HG03039 (cell line): ENCODE results near the gene PDPN.
"Not testable (repeated sequence)": the region's sequence is repeated elsewhere in the genome, so short reads cannot be mapped to it uniquely, and the experiment has no call there.

ENCODE experiments used
- ATAC-seq: cut with Tn5 transposase; IDR thresholded peaks from one replicate; pipeline ENCODE4 v1.9.1; 2021; ENCODE audit warnings: mild to moderate bottlenecking, moderate library complexity; ENCODE audit not compliant: unreplicated experiment

Gene PDPN

GRCh38 chr1:13583595-13583965 lies at the start of gene PDPN:
Gene PDPN, plus strand, starts transcription at chr1:13583832. Its CDS starts 202 bp downstream, at chr1:13584034.
- no peak for ATAC-seq

- no peak for ATAC-seq
These were observed 48.4 kb upstream of the PDPN start for GRCh38 chr1:13535227-13535626.

GRCh38 chr1:13536571-13536970 lies 47.1 kb upstream of the PDPN start:
- no peak for ATAC-seq

- no peak for ATAC-seq
These were observed 44.8 kb upstream of the PDPN start for GRCh38 chr1:13538832-13539231.

- no peak for ATAC-seq
These were observed 43.9 kb upstream of the PDPN start for GRCh38 chr1:13539683-13540082.

- ATAC-seq, result no peak
These were observed 42.8 kb upstream of the PDPN start for GRCh38 chr1:13540866-13541265.

GRCh38 chr1:13541435-13542215 lies 42.0 kb upstream of the PDPN start:
- ATAC-seq, result no peak

- ATAC-seq, result no peak
These were observed 40.0 kb upstream of the PDPN start for GRCh38 chr1:13543451-13544220.

- ATAC-seq, result no peak
These were observed 39.4 kb upstream of the PDPN start for GRCh38 chr1:13544221-13544556.

- no peak for ATAC-seq
These were observed 36.8 kb upstream of the PDPN start for GRCh38 chr1:13546791-13547190.

GRCh38 chr1:13548281-13548680 lies 35.4 kb upstream of the PDPN start:
- no peak for ATAC-seq

- no peak for ATAC-seq
These were observed 34.6 kb upstream of the PDPN start for GRCh38 chr1:13549021-13549420.

GRCh38 chr1:13549521-13549920 lies 34.1 kb upstream of the PDPN start:
- no peak for ATAC-seq

GRCh38 chr1:13550663-13551062 lies 33.0 kb upstream of the PDPN start:
- no peak for ATAC-seq

GRCh38 chr1:13554798-13555197 lies 28.8 kb upstream of the PDPN start:
- ATAC-seq, result no peak

- no peak for ATAC-seq
These were observed 27.3 kb upstream of the PDPN start for GRCh38 chr1:13556224-13556764.

GRCh38 chr1:13560541-13560940 lies 23.1 kb upstream of the PDPN start:
- no peak for ATAC-seq

GRCh38 chr1:13562981-13563380 lies 20.7 kb upstream of the PDPN start:
- not testable (repeated sequence) for ATAC-seq

GRCh38 chr1:13564073-13564472 lies 19.6 kb upstream of the PDPN start:
- no peak for ATAC-seq

GRCh38 chr1:13570435-13570834 lies 13.2 kb upstream of the PDPN start:
- ATAC-seq, result not testable (repeated sequence)

- ATAC-seq, result no peak
These were observed 12.7 kb upstream of the PDPN start for GRCh38 chr1:13570924-13571323.

GRCh38 chr1:13573586-13573985 lies 10.0 kb upstream of the PDPN start:
- no peak for ATAC-seq
